Tibial artery (tissue), 4 donors: ENCODE measurements around the gene PPIL4.
"Not testable (repeated sequence)": the region's sequence is repeated elsewhere in the genome, so short reads cannot be mapped to it uniquely, and the experiment has no call there.

Source experiments
- DNase-seq, 2 donors: peaks; one replicate each; pipeline ENCODE4 v3.0.0-alpha.2; 2019
- H3K27ac ChIP-seq, 2 donors: fragments of 200-600 bp; sonication (generic) in 1 of 2; 1 replicate in 1 of 2; 2 replicates in 1 of 2; pipeline ENCODE4 v1.5.1; 2018 to 2019; ENCODE audit warnings: mild to moderate bottlenecking in 1 of 2
- H3K27me3 ChIP-seq, 2 donors: fragments of 200-600 bp; sonication (generic) in 1 of 2; one replicate each; pipeline versions ENCODE4 v1.5.1 to v1.6.0; 2016 to 2019
- H3K36me3 ChIP-seq, 3 donors: fragments of 200-600 bp; sonication (generic) in 2 of 3; one replicate each; pipeline ENCODE4 v1.5.1; 2016 to 2019; ENCODE audit warnings: mild to moderate bottlenecking in 2 of 3
- H3K4me1 ChIP-seq, 4 donors: fragments of 200-600 bp; sonication (generic) in 2 of 4; 1 replicate in 3 of 4; 2 replicates in 1 of 4; pipeline ENCODE4 v1.5.1; 2016 to 2019
- H3K4me3 ChIP-seq, 2 donors: fragments of 200-600 bp; sonication (generic) in 1 of 2; 1 replicate in 1 of 2; 2 replicates in 1 of 2; pipeline ENCODE4 v1.5.1; 2018 to 2019; ENCODE audit warnings: mild to moderate bottlenecking in 2 of 2
- H3K9me3 ChIP-seq, 3 donors: fragments of 200-600 bp; sonication (generic) in 1 of 3; one replicate each; pipeline ENCODE4 v1.5.1; 2016 to 2019
- intact Hi-C: fragments of 100-400 bp; cut with DNase I; formaldehyde crosslinking; loops from one replicate; pipeline ENCODE4 v1.15.0; 2023; ENCODE audit warnings: low total_unique reads
- TF ChIP-seq, protein P1 (sequence below), 2 experiments: fragments of 200-600 bp in 1 of 2; fragments of 450-650 bp in 1 of 2; IDR thresholded peaks; one replicate each; pipeline ENCODE4 v1.5.1; 2017 to 2019; ENCODE audit warnings: antibody characterized with exemption in 2 of 2, mild to moderate bottlenecking in 1 of 2, moderate library complexity in 1 of 2

The PPIL4 gene

DNA sequence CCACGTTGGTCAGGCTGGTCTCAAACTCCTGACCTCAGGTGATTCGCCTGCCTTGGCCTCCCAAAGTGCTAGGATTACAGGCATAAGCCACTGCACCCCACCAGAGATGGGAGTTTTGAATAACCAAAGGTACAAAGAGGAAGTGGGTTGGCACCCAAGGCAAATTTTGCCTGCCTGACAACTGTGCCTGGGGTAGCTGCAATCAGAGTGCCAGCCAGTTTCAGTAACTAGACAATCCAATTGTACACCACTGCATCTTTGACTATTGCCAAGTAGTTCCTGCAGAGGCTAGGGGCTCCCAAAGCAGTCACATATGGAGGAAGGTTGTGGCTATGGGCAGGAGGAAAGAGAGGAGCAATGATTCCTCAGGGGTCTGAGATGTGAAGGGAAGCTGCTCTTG lies 77.7 kb downstream of the PPIL4 start:
- Histone ChIP-seq H3K9me3 (no peaks in the 10 kb centered on the region), H3K27ac (no peak overlapping the region), H3K27me3 (peaks cover 0 to 9% of the 10 kb centered on the region in 2 donors), H3K4me1 (peaks cover 0 to 4% (median 0%) of the 10 kb centered on the region in 4 donors), H3K4me3 (no peak overlapping the region), H3K36me3 (no peaks in the 10 kb centered on the region)
- TF ChIP-seq, protein P1, sequence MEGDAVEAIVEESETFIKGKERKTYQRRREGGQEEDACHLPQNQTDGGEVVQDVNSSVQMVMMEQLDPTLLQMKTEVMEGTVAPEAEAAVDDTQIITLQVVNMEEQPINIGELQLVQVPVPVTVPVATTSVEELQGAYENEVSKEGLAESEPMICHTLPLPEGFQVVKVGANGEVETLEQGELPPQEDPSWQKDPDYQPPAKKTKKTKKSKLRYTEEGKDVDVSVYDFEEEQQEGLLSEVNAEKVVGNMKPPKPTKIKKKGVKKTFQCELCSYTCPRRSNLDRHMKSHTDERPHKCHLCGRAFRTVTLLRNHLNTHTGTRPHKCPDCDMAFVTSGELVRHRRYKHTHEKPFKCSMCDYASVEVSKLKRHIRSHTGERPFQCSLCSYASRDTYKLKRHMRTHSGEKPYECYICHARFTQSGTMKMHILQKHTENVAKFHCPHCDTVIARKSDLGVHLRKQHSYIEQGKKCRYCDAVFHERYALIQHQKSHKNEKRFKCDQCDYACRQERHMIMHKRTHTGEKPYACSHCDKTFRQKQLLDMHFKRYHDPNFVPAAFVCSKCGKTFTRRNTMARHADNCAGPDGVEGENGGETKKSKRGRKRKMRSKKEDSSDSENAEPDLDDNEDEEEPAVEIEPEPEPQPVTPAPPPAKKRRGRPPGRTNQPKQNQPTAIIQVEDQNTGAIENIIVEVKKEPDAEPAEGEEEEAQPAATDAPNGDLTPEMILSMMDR (IDR thresholded peaks at IDR 0.05): no peak
- DNase-seq: no peak
- intact Hi-C loops: no loop called here

DNA sequence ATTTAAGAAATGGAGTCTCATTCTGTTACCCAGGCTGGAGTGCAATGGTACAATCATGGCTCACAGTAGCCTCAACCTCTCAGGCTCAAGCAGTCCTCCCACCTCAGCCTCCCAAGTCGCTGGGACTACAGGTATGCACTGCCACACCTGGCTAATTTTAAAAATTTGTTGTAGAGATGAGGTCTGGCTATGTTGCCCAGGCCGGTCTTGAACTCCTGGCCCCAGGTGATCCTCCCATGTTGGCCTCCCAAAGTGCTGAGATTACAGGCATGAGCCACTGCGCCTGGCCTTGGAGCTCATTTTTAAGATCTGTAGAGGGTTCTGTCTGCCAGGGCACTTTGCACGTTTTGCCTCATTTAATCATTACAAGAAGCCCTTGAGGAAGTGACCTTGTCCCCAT lies 78.6 kb downstream of the PPIL4 start:
- Histone ChIP-seq H3K4me3 (no peak overlapping the region), H3K27me3 (peaks cover 0 to 9% of the 10 kb centered on the region in 2 donors), H3K36me3 (no peaks in the 10 kb centered on the region), H3K27ac (no peak overlapping the region), H3K4me1 (peaks cover 0 to 4% (median 0%) of the 10 kb centered on the region in 4 donors), H3K9me3 (no peaks in the 10 kb centered on the region)
- no peak for DNase-seq
- TF ChIP-seq, protein P1 (IDR thresholded peaks at IDR 0.05): no peak
- intact Hi-C loops: no loop called here

DNA sequence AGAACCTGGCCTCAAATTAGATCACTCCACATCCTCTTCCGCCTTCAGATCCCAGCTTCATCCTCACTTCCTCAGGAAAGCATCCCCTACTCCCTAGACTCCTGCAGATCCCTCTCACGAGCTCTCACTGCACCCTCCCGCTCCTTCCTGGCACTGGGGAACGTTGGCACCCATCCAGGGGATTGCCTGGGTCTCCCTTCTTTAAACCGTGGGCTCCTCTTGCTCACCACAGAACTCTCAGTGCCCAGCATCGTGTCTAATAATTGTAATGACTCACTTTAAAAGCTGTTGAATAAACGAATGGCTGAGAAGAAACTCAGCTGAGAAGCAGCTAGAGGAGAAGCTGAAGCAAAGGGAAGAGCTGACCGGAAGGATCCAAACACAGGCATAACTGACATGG lies 81.4 kb downstream of the PPIL4 start:
- H3K4me3 ChIP-seq: no peak overlapping the region
- no peak for DNase-seq
- no peak overlapping the region for H3K27ac ChIP-seq
- no peaks in the 10 kb centered on the region for H3K9me3 ChIP-seq
- intact Hi-C loops: no loop called here
- TF ChIP-seq, protein P1 (IDR thresholded peaks at IDR 0.05): no peak
- H3K36me3 ChIP-seq: no peaks in the 10 kb centered on the region
- peaks cover 0 to 9% of the 10 kb centered on the region in 2 donors for H3K27me3 ChIP-seq
- H3K4me1 ChIP-seq: peaks cover 0 to 4% (median 0%) of the 10 kb centered on the region in 4 donors

DNA sequence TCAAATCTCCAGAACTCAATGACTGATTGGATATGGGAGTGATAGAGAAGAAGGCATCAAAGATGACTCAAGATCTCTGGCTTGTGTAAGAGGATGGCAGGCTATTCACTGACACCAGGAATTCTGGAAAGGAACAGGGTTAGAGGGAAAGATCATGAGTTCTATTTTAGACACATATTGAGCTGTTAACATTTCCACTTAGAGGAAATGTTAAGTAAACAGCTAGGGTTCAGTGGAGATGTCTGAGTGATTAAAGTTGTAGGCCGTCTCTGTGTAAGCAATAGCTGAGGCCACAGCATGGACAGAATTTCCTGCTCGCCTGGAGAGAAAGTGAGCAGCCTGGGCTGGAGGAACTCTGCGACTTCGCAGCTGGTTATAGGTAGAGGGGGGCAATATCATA lies 82.1 kb downstream of the PPIL4 start:
- H3K27ac ChIP-seq: no peak overlapping the region
- intact Hi-C loops: no loop called here
- H3K27me3 ChIP-seq: peaks cover 0 to 9% of the 10 kb centered on the region in 2 donors
- H3K4me3 ChIP-seq: no peak overlapping the region
- no peak for DNase-seq
- peaks cover 0 to 4% (median 0%) of the 10 kb centered on the region in 4 donors for H3K4me1 ChIP-seq
- H3K9me3 ChIP-seq: no peaks in the 10 kb centered on the region
- no peaks in the 10 kb centered on the region for H3K36me3 ChIP-seq
- TF ChIP-seq, protein P1 (IDR thresholded peaks at IDR 0.05): no peak

DNA sequence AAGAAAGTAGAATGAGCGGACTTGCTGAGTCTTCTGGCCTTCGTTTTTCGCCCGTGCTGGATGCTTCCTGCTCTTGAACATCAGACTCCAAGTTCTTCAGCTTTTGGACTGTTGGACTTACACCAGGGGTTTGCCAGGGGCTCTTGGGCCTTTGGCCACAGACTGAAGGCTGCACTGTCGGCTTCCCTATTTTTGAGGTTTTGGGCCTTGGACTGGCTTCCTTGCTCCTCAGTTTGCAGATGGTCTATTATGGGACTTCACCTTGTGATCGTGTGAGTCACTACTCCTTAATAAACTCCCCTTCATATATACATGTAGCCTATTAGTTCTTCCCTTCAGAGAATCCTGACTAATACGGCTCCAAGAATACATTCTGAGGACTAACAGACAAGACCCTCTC lies 83.1 kb downstream of the PPIL4 start:
- H3K27ac ChIP-seq, H3K4me3 ChIP-seq, DNase-seq, H3K9me3 ChIP-seq, H3K36me3 ChIP-seq, H3K27me3 ChIP-seq, intact Hi-C loops, H3K4me1 ChIP-seq: not testable (repeated sequence)

DNA sequence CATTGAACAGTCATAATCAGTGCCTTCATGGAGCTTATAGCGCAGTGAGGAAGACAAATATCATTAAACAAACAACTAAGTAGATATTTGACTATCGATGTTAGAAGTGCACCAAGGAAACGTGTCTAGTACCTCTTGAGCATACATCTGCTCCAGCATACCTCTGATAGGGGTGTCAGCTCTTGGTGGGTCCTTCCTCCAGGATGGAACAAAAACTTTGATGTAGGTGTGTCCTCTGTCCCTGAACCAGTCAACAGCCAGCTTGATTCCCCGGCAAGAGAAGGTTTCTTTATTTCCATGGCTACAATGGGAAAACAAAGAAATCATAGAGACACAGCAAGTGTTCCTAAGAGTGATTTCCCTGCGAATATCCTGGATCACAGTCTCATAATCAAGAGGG lies 84.2 kb downstream of the PPIL4 start:
- H3K4me1 ChIP-seq: peaks cover 0 to 4% (median 0%) of the 10 kb centered on the region in 4 donors
- no peak for DNase-seq
- TF ChIP-seq, protein P1 (IDR thresholded peaks at IDR 0.05): no peak
- intact Hi-C loops: no loop called here
- no peak overlapping the region for H3K4me3 ChIP-seq
- H3K36me3 ChIP-seq: no peaks in the 10 kb centered on the region
- H3K9me3 ChIP-seq: no peaks in the 10 kb centered on the region
- H3K27ac ChIP-seq: no peak overlapping the region
- H3K27me3 ChIP-seq: peaks cover 0 to 11% of the 10 kb centered on the region in 2 donors

DNA sequence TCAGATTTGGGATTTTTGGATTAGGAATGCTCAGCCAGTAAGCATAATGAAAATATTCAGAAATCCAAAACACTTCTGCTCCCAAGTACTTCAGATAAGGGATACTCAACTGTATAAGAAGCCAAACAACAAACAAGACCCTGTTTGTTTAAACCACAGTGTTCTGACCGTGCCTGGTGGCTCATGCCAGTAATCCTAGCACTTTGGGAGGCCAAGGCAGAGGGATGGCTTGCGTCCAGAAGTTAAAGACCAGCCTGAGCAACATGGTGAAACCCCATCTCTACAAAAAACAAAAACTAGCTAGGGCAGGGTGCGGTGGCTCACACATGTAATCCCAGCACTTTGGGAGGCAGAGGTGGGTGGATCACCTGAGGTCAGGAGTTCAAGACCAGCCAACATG lies 85.6 kb downstream of the PPIL4 start:
- DNase-seq, H3K4me1 ChIP-seq, intact Hi-C loops, H3K27ac ChIP-seq, H3K4me3 ChIP-seq, H3K27me3 ChIP-seq, H3K36me3 ChIP-seq, H3K9me3 ChIP-seq: not testable (repeated sequence)
